ENCODE data around the gene GIT2. TPM values are rescaled to one million over a fixed set of nuclear protein-coding genes. Genes with fewer than 3 reads are reported as not detected.

Gene GIT2
- total RNA-seq, 1 experiment from 2014 or later, result 36.7 TPM

GRCh38 chr12:110039085-110039807 lies 43.1 kb upstream of the GIT2 start:
- Histone ChIP-seq H3F3A (ENCODE audit: insufficient read depth, low read depth) (peaks cover 51% of the 10 kb centered on the region), H3K4me3 (peak overlapping the region; percentile 32; the same call in 1 of the 2 replicates), H3K36me3 (ENCODE audit: low read depth) (no peaks in the 10 kb centered on the region), H4K20me1 (ENCODE audit: insufficient read depth) (no peaks in the 10 kb centered on the region; the same call in 1 of the 2 replicates), H3K79me2 (ENCODE audit: low read depth) (peaks cover 34% of the 10 kb centered on the region; the same call in 1 of the 2 replicates), H3K9me2 (ENCODE audit: insufficient read depth) (no peaks in the 10 kb centered on the region), H3K27me3 (ENCODE audit: insufficient read depth, low read depth) (no peaks in the 10 kb centered on the region), H2AFZ (no peak overlapping the region), H3K4me1 (replicated peaks; ENCODE audit: insufficient read depth) (peaks cover 35% of the 10 kb centered on the region), H3K9me3 (ENCODE audit: insufficient read depth, low read depth) (no peaks in the 10 kb centered on the region), H3K4me2 (peak overlapping the region; percentile 75), H3K27ac (peak overlapping the region; percentile 95)
- no TSS peak for BruUV-seq (replicated peaks)
- intact Hi-C loops (cut with micrococcal nuclease; ENCODE audit: unreplicated experiment), result loop anchor here (1.0 to 5.0 kb wide), 3 partner anchors 40 to 87 kb away; partner anchors contain the start of gene ANKRD13A
- TF ChIP-seq CTCF (conservative IDR thresholded peaks at IDR 0.05) (no peak), EZH2 (IDR thresholded peaks at IDR 0.05; ENCODE audit: low read depth) (no peak)
- peak; percentile 68 to 99 for DNase-seq
- ChIA-PET POLR2A (ENCODE audit: unreplicated experiment) (no interaction called here), CTCF (no interaction called here)

- Histone ChIP-seq H4K20me1 (ENCODE audit: insufficient read depth) (no peaks in the 10 kb centered on the region; the same call in 1 of the 2 replicates), H3K4me1 (replicated peaks; ENCODE audit: insufficient read depth) (peaks cover 35% of the 10 kb centered on the region), H3K4me3 (peak overlapping the region; percentile 32; the same call in 1 of the 2 replicates), H3K9me3 (ENCODE audit: insufficient read depth, low read depth) (no peaks in the 10 kb centered on the region), H3K9me2 (ENCODE audit: insufficient read depth) (no peaks in the 10 kb centered on the region), H3K27me3 (ENCODE audit: insufficient read depth, low read depth) (no peaks in the 10 kb centered on the region), H2AFZ (no peak overlapping the region), H3F3A (ENCODE audit: insufficient read depth, low read depth) (peaks cover 48% of the 10 kb centered on the region), H3K36me3 (ENCODE audit: low read depth) (no peaks in the 10 kb centered on the region), H3K27ac (peak overlapping the region; percentile 95), H3K4me2 (peak overlapping the region; percentile 75), H3K79me2 (ENCODE audit: low read depth) (peaks cover 34% of the 10 kb centered on the region; the same call in 1 of the 2 replicates)
- no TSS peak for BruUV-seq (replicated peaks)
- TF ChIP-seq EZH2 (IDR thresholded peaks at IDR 0.05; ENCODE audit: low read depth), result no peak
- no peak for TF ChIP-seq CTCF (conservative IDR thresholded peaks at IDR 0.05)
- DNase-seq, result no peak
- CTCF ChIA-PET, result no interaction called here
- POLR2A ChIA-PET (ENCODE audit: unreplicated experiment), result no interaction called here
- intact Hi-C loops (cut with micrococcal nuclease; ENCODE audit: unreplicated experiment), result loop anchor here (1.0 to 5.0 kb wide), 3 partner anchors 39 to 86 kb away; partner anchors contain the start of gene ANKRD13A
Observed at GRCh38 chr12:110038741-110039084, 42.5 kb upstream of the GIT2 start.

- Histone ChIP-seq H3K4me1 (replicated peaks; ENCODE audit: insufficient read depth) (peaks cover 35% of the 10 kb centered on the region), H4K20me1 (ENCODE audit: insufficient read depth) (no peaks in the 10 kb centered on the region), H3K79me2 (ENCODE audit: low read depth) (peaks cover 26% of the 10 kb centered on the region; the same call in 1 of the 2 replicates), H3K4me3 (no peak overlapping the region), H3K27ac (no peak overlapping the region), H3K27me3 (ENCODE audit: insufficient read depth, low read depth) (no peaks in the 10 kb centered on the region), H3K9me3 (ENCODE audit: insufficient read depth, low read depth) (no peaks in the 10 kb centered on the region), H3K9me2 (ENCODE audit: insufficient read depth) (no peaks in the 10 kb centered on the region), H3K4me2 (no peak overlapping the region), H2AFZ (no peak overlapping the region), H3K36me3 (ENCODE audit: low read depth) (0 out of 2 replicates have a peak, but pooled peaks cover 3% of the 10 kb centered on the region), H3F3A (ENCODE audit: insufficient read depth, low read depth) (peaks cover 44% of the 10 kb centered on the region)
- ChIA-PET CTCF (interaction anchor here (0.5 kb wide), 1 partner anchor 394 kb away, joined by 4 read pairs; no protein-coding TSS in a partner anchor), POLR2A (ENCODE audit: unreplicated experiment) (no interaction called here)
- no TSS peak for BruUV-seq (replicated peaks)
- intact Hi-C loops (cut with micrococcal nuclease; ENCODE audit: unreplicated experiment), result loop anchor here (5.0 kb wide), 2 partner anchors 65 to 85 kb away; no protein-coding TSS in a partner anchor
- TF ChIP-seq EZH2 (IDR thresholded peaks at IDR 0.05; ENCODE audit: low read depth) (no peak), CTCF (conservative IDR thresholded peaks at IDR 0.05) (no peak)
- DNase-seq, result no peak
Observed at GRCh38 chr12:110037315-110037714, 41.1 kb upstream of the GIT2 start.
